Activated CD4-positive, CD25-positive, alpha-beta regulatory T cell (primary cell): ENCODE results near the gene TRIP12.
"Not testable (repeated sequence)": the region's sequence is repeated elsewhere in the genome, so short reads cannot be mapped to it uniquely, and the experiment has no call there.

Source experiments
- DNase-seq, 4 experiments: peaks; one replicate each; lab custom pipeline; 2025; lab: John Stamatoyannopoulos, UW

TRIP12 gene

DNA sequence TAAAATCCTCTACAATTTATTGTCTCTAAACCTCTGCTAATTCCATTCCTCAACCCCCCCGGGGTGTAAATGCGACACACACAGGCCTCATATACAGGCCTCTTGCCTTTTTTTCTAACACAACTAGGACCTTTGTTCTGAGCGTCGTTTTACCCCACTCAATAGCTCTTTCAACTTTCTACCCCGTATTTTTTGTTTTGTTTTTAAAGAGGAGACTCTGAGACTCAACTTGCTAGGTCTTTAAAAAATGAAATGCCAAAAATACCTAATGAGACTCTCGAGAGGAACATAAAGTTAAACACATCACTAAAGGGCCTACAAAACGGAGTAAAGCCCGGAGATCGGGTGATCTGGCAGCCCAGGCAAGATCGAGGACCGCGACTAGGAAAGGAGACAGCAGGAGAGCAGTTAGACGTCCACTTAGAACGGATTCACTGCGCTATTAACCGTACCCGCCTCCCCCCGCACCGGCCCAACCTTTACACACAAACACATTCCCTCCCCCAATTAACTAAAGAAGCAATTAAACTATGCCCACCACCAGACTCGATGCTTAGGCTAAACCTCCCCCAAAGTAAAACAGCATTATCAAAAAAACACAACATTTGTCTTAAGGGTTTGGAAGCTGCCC lies 1.7 kb downstream of the TRIP12 start:
- peak in 2 of 4 experiments; percentile 1 to 5 for DNase-seq

DNA sequence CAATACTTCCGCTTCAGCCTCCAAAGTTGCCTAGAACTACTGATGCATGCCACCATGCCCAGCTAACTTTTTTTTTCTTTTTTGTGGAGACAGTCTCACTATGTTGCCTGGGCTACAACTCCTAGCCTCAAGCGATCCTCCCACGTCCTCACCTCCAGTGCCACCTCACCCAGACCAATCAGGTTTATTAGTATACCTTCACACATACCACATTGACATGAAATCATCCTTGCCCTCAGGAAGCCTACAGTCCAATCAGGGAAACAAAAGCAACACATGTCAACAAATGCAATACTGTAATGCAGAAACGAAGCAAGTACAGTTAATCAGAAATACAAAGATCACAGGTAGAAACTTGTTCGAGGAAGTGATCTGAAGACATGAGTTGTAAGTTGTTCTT lies 4.0 kb downstream of the TRIP12 start:
- no peak for DNase-seq

DNA sequence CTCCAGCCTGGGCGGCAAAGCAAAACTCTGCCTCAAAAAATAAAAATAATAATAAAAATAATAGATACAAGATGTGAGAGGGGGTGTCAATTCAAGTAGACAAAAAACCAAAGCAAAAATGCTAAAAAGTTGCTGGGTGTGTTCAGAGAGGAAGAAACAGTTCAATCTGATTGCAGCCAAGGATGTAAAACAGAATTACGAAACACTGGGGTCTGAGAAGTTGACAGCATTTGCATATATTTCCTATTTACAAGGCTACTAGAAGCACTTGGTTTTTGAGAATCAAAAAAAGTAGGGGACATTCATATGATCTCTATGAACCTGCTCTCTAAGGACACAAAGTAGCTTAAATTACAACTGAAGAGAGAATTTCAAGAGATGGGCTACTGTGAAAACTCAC lies 7.6 kb downstream of the TRIP12 start:
- no peak for DNase-seq

- DNase-seq, result peak in 1 of 4 experiments; percentile 2
Measured at GRCh38 chr2:229910832-229911412, 10.9 kb downstream of the TRIP12 start.

GRCh38 chr2:229910147-229910831 lies 11.5 kb downstream of the TRIP12 start:
- DNase-seq, result no peak

GRCh38 chr2:229909090-229909489 lies 12.7 kb downstream of the TRIP12 start:
- DNase-seq, result no peak

DNA sequence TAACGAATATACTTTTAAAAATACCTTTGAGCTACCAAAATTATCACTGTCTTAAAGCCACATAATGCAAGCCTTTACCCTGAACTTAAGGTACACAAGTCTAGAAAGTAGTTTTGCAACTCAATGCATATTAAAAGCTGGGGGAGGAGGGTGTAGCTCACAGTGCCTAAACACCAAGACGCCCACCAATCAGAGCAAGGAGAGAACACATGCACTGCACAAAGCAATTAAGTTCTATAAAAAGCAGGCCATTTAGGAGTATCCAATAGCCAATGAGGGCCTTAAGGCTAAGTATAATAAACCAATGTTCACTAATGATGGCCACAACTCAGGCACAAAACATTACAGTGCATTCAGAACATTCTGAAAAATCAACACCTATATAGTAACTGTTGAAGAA lies 16.2 kb downstream of the TRIP12 start:
- no peak for DNase-seq

DNA sequence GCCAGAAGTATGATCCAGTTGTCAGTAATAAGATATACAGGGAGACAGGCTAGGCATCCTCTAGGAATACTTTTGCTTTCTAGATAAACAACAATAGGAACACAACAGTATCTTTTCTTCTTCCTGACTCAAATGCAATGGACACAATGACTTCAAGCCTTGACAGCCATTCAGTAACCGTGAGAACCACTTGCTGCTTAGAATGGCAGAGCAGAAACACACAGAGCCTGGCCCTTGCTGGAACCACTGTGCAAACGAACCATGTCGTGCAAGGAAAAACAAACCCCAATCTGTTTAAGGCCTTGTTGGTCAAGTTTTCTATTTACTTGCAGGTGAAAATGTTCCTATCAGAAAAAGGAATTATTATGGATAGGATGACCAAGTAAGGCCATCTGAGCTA lies 18.8 kb downstream of the TRIP12 start:
- no peak for DNase-seq

- DNase-seq, result no peak
Measured at GRCh38 chr2:229901819-229902218, 20.0 kb downstream of the TRIP12 start.

DNA sequence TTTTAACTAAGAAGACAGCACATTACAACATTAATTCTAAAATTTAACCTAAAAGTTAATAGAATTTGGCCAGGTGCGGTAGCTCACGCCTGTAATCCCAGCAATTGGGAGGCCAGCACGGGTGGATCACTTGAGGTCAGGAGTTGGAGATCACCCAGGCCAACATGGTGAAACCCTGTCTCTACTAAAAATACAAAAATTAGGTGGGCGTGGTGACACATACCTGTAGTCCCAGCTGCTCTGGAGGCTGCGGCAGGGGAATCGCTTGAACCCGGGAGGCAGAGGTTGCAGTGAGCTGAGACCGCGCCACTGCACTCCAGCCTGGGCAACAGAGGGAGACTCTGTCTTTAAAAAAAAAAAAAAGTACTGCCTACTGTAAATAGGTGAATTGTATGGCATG lies 21.3 kb downstream of the TRIP12 start:
- not testable (repeated sequence) for DNase-seq

GRCh38 chr2:229900012-229900411 lies 21.8 kb downstream of the TRIP12 start:
- DNase-seq, result no peak

GRCh38 chr2:229899604-229900003 lies 22.2 kb downstream of the TRIP12 start:
- DNase-seq, result no peak

- no peak for DNase-seq
Measured at GRCh38 chr2:229896857-229897256, 25.0 kb downstream of the TRIP12 start.

GRCh38 chr2:229889023-229889422 lies 32.8 kb downstream of the TRIP12 start:
- no peak for DNase-seq

- DNase-seq, result no peak
Measured at GRCh38 chr2:229888031-229888430, 33.8 kb downstream of the TRIP12 start.

GRCh38 chr2:229887441-229887840 lies 34.4 kb downstream of the TRIP12 start:
- DNase-seq, result no peak

DNA sequence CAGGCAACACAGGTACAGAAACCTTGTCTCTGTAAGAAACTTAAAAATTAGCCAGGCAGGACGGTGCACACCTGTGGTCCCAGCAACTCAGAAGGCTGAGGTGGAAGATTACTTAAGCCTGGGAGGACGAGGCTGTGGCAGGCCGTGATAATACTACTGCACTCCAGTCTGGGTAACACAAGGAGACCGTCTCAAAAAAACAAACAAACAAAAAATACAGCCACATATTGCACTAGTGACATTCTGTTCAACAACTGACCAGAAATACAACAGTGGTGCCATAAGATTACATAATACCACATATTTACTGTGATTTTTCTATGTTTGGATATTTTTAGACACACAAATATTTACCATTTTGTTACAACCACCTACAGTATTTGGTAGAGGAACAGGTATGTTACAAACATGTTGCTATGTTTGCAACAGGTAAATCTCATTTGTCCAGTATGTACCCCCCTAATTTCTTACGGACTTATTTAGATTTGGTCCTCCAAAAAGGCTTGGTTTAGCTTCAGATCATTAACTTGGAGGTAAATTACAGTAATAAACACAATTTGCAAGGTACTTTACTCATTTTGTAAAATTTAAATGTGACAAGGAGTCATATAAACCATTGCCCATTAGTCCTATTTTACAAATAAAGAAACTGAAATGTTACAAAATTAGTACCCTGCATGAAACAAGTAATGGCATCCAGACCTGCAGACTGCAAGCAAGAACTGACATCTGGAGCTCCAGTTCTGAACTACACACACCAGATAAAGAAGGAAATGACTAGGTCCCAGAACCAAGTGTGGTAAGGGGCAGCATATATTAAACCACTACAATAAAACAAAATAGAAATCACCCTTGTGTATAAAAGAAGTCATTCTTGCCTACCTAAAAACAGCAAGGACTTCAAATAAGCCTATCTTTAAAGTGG lies 36.8 kb downstream of the TRIP12 start:
- DNase-seq, result no peak

DNA sequence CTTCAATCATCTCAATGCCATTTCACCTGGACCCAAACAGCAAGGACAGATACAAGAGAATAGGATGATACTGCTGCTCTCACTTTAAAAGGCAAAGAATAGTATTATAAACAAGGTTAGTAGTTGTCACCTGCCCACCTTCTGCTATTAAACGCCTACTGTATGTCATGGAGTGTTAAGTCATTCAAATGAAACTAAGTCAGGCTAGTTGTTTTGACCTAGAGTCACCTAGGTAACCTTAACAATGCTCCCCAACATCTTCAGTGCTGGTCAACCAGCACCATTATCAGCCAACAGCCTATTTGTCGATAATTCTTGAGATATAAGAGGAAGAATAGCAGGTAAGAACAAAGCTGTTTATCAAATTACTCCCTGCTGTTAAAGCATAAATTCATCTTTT lies 39.2 kb downstream of the TRIP12 start:
- DNase-seq, result no peak

DNA sequence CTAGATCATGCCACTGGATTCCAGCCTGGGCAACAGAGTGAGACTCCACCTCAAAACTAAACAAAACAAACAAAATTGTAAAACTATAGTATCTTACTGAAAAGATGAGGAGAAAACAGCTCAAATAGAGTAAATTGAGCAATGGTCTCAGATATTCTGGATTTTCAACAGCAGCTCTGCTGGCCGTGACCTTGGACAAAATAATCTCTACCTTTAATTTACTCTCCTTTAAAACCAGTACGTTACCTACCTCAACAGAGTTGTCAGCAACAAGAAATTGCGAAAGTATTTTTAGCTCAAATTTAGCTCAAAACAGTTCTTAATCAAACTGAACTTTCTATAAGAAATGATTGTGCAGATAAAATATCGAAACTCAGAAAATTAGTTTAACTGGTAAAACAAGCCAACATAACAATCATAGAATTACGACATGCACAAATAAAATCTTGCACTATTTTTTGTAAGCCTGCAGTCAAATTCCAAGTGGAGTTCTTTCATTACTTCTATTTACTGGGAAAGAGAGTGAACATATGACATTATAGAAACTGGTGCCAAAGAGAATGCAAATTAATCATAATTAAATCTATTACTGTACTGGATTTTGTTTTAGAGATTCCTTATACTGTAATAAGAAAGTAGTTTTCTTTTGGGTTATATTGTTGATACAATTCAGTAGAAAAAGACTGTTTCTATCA lies 40.8 kb downstream of the TRIP12 start:
- no peak for DNase-seq

DNA sequence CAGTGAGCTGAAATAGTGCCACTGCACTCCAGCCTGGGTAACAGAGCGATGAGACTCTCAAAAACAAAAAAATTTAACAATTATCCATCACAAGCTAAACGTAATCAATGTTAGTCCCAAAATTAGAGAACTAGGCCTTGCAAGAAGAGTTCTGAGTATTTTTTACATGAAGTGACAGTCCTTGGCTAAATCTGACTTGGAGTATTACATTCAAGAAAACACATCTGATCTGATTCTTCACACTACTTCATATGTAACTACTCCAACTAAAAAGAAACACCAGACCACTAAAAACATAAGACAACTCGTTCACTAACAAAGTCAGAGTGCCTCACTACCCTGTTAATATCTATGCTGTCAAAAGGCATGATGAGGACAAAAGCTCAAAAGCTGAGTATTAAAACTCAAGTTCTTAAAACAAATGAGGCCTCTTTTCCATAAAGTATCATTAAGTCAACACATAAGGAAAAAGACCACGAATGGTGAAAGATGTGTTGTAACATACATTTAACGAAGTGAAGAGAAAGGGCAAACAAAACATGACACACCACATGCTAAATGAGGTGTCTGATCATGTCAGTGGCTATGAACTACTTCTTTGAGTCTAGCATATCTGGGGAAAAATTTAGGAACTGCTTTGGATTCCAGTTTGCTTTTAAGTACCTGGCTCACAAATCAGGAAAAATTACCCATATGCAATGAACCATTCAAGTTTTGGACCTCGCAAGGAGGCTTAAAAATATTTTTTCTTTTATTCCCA lies 42.4 kb downstream of the TRIP12 start:
- no peak for DNase-seq

DNA sequence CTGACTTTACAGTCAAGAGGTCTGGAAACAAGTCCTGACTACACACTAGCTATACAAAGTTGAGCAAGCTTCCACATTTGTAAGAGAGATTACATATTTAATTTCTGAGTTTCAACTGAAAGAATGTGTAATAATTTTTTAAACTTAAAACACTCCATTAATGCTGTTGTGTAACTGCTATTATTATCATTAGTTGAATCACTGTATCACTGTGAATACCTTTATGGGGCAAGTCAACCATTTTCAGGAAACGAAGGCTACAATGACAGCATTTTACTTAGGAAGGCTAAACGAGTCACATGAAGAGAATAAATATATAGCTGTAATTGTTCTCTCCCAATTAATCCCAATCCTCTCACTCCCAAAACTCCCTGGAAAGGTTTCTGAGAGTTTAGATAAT lies 46.3 kb downstream of the TRIP12 start:
- no peak for DNase-seq
